IMR-90 (cell line): Measurements from ENCODE around the gene UNC93B1. TPM values are rescaled to one million over a fixed set of nuclear protein-coding genes. Genes with fewer than 3 reads are reported as not detected.

Experiments used
- ATAC-seq: fragments of 200-7000 bp; cut with Tn5 transposase; 2 replicates; pipeline ENCODE4 v1.9.1; 2020; ENCODE audit warnings: low read depth, mild to moderate bottlenecking, moderate library complexity
- BruUV-seq: library from RNA; stranded (reverse); fragments of 400-500 nt; replicated peaks from 2 replicates; lab custom pipeline; 2021; lab: Mats Ljungman, UMichigan
- CTCF ChIA-PET: fragments of 300-600 bp; formaldehyde crosslinking; extraction: SDS; loops from one replicate; lab custom pipeline; 2021; ENCODE audit warnings: antibody characterized with exemption; lab: Yijun Ruan, JAX
- POLR2A ChIA-PET: fragments of 300-600 bp; sonication (Branson Sonifier 250); formaldehyde crosslinking; loops from one replicate; lab custom pipeline; 2022; ENCODE audit warnings: antibody characterized with exemption; ENCODE audit not compliant: unreplicated experiment; lab: Charles Lee
- DNase-seq: peaks from one replicate; pipeline ENCODE4 v3.0.0; 2013
- H2AFZ ChIP-seq: replicated peaks from 2 replicates; pipeline ENCODE3; 2013; ENCODE audit warnings: low read length, mild to moderate bottlenecking; ENCODE audit not compliant: poor library complexity
- H2AK5ac ChIP-seq: 2 replicates; pipeline ENCODE4 v1.6.1; 2013; ENCODE audit warnings: low read depth, low read length, inconsistent platforms
- H2AK9ac ChIP-seq: replicated peaks from 2 replicates; pipeline ENCODE3; 2013; ENCODE audit warnings: mild to moderate bottlenecking, low read depth, low read length, moderate library complexity; ENCODE audit not compliant: poor library complexity
- H2BK120ac ChIP-seq: 2 replicates; pipeline ENCODE4 v1.6.1; 2013; ENCODE audit warnings: low read depth, low read length, inconsistent platforms
- H2BK15ac ChIP-seq: 3 replicates; pipeline ENCODE4 v1.6.1; 2013; ENCODE audit warnings: low read depth, low read length, inconsistent platforms
- H2BK20ac ChIP-seq: 2 replicates; pipeline ENCODE4 v1.6.1; 2013; ENCODE audit warnings: low read depth, mild to moderate bottlenecking, inconsistent platforms, low read length, moderate library complexity
- H2BK5ac ChIP-seq: 2 replicates; pipeline ENCODE4 v1.6.1; 2013; ENCODE audit warnings: mild to moderate bottlenecking, low read depth, low read length, inconsistent platforms; ENCODE audit not compliant: poor library complexity, severe bottlenecking
- H3K14ac ChIP-seq: replicated peaks from 2 replicates; pipeline ENCODE4 v1.6.1; 2013; ENCODE audit warnings: low read depth, low read length, inconsistent platforms
- H3K18ac ChIP-seq: 2 replicates; pipeline ENCODE4 v1.6.1; 2013; ENCODE audit warnings: low read depth, low read length, control low read depth
- H3K23ac ChIP-seq: 2 replicates; pipeline ENCODE4 v1.6.1; 2013; ENCODE audit warnings: low read depth, low read length, inconsistent platforms
- H3K27ac ChIP-seq: 2 replicates; pipeline ENCODE4 v1.5.1; 2013; ENCODE audit warnings: mild to moderate bottlenecking, control low read depth, low read length; ENCODE audit not compliant: insufficient read depth
- H3K27me3 ChIP-seq: 2 replicates; pipeline ENCODE4 v1.6.1; 2013; ENCODE audit warnings: low read length; ENCODE audit not compliant: control insufficient read depth, insufficient read depth
- H3K36me3 ChIP-seq: 2 replicates; pipeline ENCODE4 v1.6.1; 2013; ENCODE audit warnings: low read length, mixed read lengths; ENCODE audit not compliant: control insufficient read depth, insufficient read depth
- H3K4ac ChIP-seq: 2 replicates; pipeline ENCODE4 v1.6.1; 2013; ENCODE audit warnings: low read depth, low read length, inconsistent platforms
- H3K4me1 ChIP-seq: 2 replicates; pipeline ENCODE4 v1.6.1; 2013; ENCODE audit warnings: low read length, mixed read lengths; ENCODE audit not compliant: control insufficient read depth, insufficient read depth
- H3K4me2 ChIP-seq: 2 replicates; pipeline ENCODE4 v1.6.1; 2013; ENCODE audit warnings: low read depth, mild to moderate bottlenecking, control low read depth, low read length, moderate library complexity
- H3K4me3 ChIP-seq: 2 replicates; pipeline ENCODE4 v1.5.1; 2013; ENCODE audit warnings: low read depth, mild to moderate bottlenecking, control low read depth, low read length, moderate library complexity; ENCODE audit not compliant: insufficient read depth
- H3K56ac ChIP-seq: 2 replicates; pipeline ENCODE4 v1.6.1; 2013; ENCODE audit warnings: low read length, inconsistent platforms; ENCODE audit not compliant: insufficient read depth; ENCODE audit errors: extremely low read depth
- H3K79me1 ChIP-seq, 2 experiments: 2 replicates each; pipeline ENCODE4 v1.6.1; 2013; ENCODE audit warnings: low read length in 2 of 2, inconsistent platforms in 1 of 2, low read depth in 1 of 2
- H3K9ac ChIP-seq: 2 replicates; pipeline ENCODE4 v1.6.1; 2013; ENCODE audit warnings: low read depth, low read length, control low read depth
- H3K9me1 ChIP-seq: 2 replicates; pipeline ENCODE4 v1.6.1; 2013; ENCODE audit warnings: low read length, inconsistent platforms; ENCODE audit not compliant: insufficient read depth
- H3K9me3 ChIP-seq: 2 replicates; pipeline ENCODE4 v1.6.1; 2013; ENCODE audit warnings: low read length; ENCODE audit not compliant: control insufficient read depth, insufficient read depth
- H4K20me1 ChIP-seq: 2 replicates; pipeline ENCODE4 v1.6.1; 2013; ENCODE audit warnings: low read length, inconsistent platforms; ENCODE audit not compliant: insufficient read depth
- H4K5ac ChIP-seq: 2 replicates; pipeline ENCODE4 v1.6.1; 2013; ENCODE audit warnings: mild to moderate bottlenecking, low read depth, low read length, control low read depth
- H4K8ac ChIP-seq, 2 experiments: 2 replicates each; pipeline ENCODE4 v1.6.1; 2013; ENCODE audit warnings: low read depth in 2 of 2, low read length in 2 of 2, control low read depth in 1 of 2, inconsistent platforms in 1 of 2
- H4K91ac ChIP-seq: 2 replicates; pipeline ENCODE4 v1.6.1; 2013; ENCODE audit warnings: low read depth, low read length, inconsistent platforms; ENCODE audit not compliant: insufficient read depth
- BHLHE40 ChIP-seq: fragments of 150-350 bp; IDR thresholded peaks from 2 replicates; pipeline ENCODE4 v1.6.1; 2016; ENCODE audit warnings: mild to moderate bottlenecking, low read depth, low read length
- CTCF ChIP-seq: conservative IDR thresholded peaks from 2 replicates; pipeline ENCODE4 v1.5.1; 2012; ENCODE audit warnings: mild to moderate bottlenecking, low read depth, low read length, improper control_type of control experiment
- ELK1 ChIP-seq: fragments of 150-350 bp; IDR thresholded peaks from 2 replicates; pipeline ENCODE4 v1.6.1; 2016; ENCODE audit warnings: low read depth, mild to moderate bottlenecking, low read length, moderate library complexity, borderline replicate concordance
- FOS ChIP-seq: fragments of 150-350 bp; IDR thresholded peaks from 2 replicates; pipeline ENCODE4 v1.6.1; 2016; ENCODE audit warnings: low read depth, low read length
- MAFK ChIP-seq: IDR thresholded peaks from 2 replicates; pipeline ENCODE4 v1.6.1; 2012; ENCODE audit warnings: low read depth, low read length, improper control_type of control experiment
- MXI1 ChIP-seq: IDR thresholded peaks from 2 replicates; pipeline ENCODE4 v1.6.1; 2012; ENCODE audit warnings: low read depth, mild to moderate bottlenecking, low read length, moderate library complexity, borderline replicate concordance
- POLR2A ChIP-seq: IDR thresholded peaks from 2 replicates; pipeline ENCODE4 v1.6.1; 2012; ENCODE audit warnings: mild to moderate bottlenecking, low read depth, low read length
- RCOR1 ChIP-seq: IDR thresholded peaks from 2 replicates; pipeline ENCODE4 v1.6.1; 2012; ENCODE audit warnings: mild to moderate bottlenecking, low read length, improper control_type of control experiment; ENCODE audit not compliant: insufficient replicate concordance
- RFX5 ChIP-seq: IDR thresholded peaks from 2 replicates; pipeline ENCODE4 v1.8.0; 2012; ENCODE audit warnings: low read depth, mild to moderate bottlenecking, low read length, moderate library complexity
- USF2 ChIP-seq: fragments of 150-350 bp; IDR thresholded peaks from 2 replicates; pipeline ENCODE4 v1.6.1; 2017; ENCODE audit warnings: mild to moderate bottlenecking, antibody characterized with exemption, low read length, low read depth
- WGBS, 2 experiments: methylation state at CpG; one replicate each; pipeline versions ENCODE4 v1.1.5 to v1.1.7; 2013; ENCODE audit warnings: missing lambda C conversion rate in 2 of 2; ENCODE audit not compliant: insufficient read length in 1 of 2; ENCODE audit errors: extremely low coverage in 2 of 2; 5-methylcytosine and 5-hydroxymethylcytosine counted together
- dilution Hi-C: fragments of 300-500 bp; cut with HindIII; formaldehyde crosslinking; loops from one replicate; pipeline ENCODE4 v1.14.3; 2018; ENCODE audit warnings: low sequenced_read_pairs; ENCODE audit not compliant: unreplicated experiment
- in situ Hi-C: fragments of 300-500 bp; cut with MboI; formaldehyde crosslinking; loops from 3 replicates; pipeline ENCODE4 v1.14.3; 2019; ENCODE audit warnings: low sequenced_read_pairs, inconsistent platforms, mixed read lengths
- intact Hi-C: fragments of 100-400 bp; cut with micrococcal nuclease; formaldehyde crosslinking; loops from 2 replicates; pipeline ENCODE4 v1.10.0; 2022
- polyA plus RNA-seq, 3 experiments: library from polyadenylated mRNA; depleted of rRNA; stranded (reverse); fragments of >200 nt; gene quantifications; 2 replicates each; pipeline ENCODE4 v1.2.3, GENCODE V29; 2012; ENCODE audit warnings: low replicate concordance in 1 of 3
- total RNA-seq: library from RNA; depleted of rRNA; stranded (reverse); fragments of >200 nt; gene quantifications from 2 replicates; pipeline ENCODE4 v1.2.3, GENCODE V29; 2012

Gene UNC93B1
- total and polyA plus RNA-seq, 2 of the 4 experiments (the other 2 are of a cell fraction) = 10.9 to 19.2 TPM

- no peak for DNase-seq
- Histone ChIP-seq H3K9ac (no peak overlapping the region), H3K27me3 (no peaks in the 10 kb centered on the region), H2BK5ac (no peak overlapping the region), H3K9me3 (no peaks in the 10 kb centered on the region), H4K20me1 (no peaks in the 10 kb centered on the region), H4K91ac (no peak overlapping the region), H3K79me1 (peaks cover 14 to 28% of the 10 kb centered on the region in 2 experiments; a peak in 2 of 4 replicates), H4K8ac (no peak overlapping the region), H2BK120ac (no peak overlapping the region), H2BK15ac (no peak overlapping the region), H2AK9ac (no peak overlapping the region), H3K56ac (no peak overlapping the region), H3K36me3 (peaks cover 26% of the 10 kb centered on the region), H2AFZ (no peak overlapping the region), H3K18ac (no peak overlapping the region), H3K4me3 (no peak overlapping the region), H3K4ac (no peak overlapping the region), H3K4me2 (no peak overlapping the region), H2BK20ac (no peak overlapping the region), H4K5ac (no peak overlapping the region), H3K9me1 (peaks cover 7% of the 10 kb centered on the region), H2AK5ac (no peak overlapping the region), H3K27ac (no peak overlapping the region), H3K4me1 (peaks cover 25% of the 10 kb centered on the region), H3K23ac (no peak overlapping the region), H3K14ac (no peak overlapping the region)
- in situ Hi-C loops (no loop called here), dilution Hi-C loops (no loop called here), intact Hi-C loops (no loop called here)
- BruUV-seq = no TSS peak
- ChIA-PET POLR2A (no interaction called here), CTCF (no interaction called here)
- WGBS, 2 experiments = no CpG with 5 or more reads among the region's 5 CpGs
- ATAC-seq = no peak
- TF ChIP-seq FOS = no peak
- TF ChIP-seq POLR2A = no peak
- no peak for TF ChIP-seq ELK1
- TF ChIP-seq MXI1 = no peak
- TF ChIP-seq BHLHE40 = no peak
- no peak for TF ChIP-seq CTCF
- no peak for TF ChIP-seq MAFK
- TF ChIP-seq RFX5 = no peak
- TF ChIP-seq USF2 = no peak
- TF ChIP-seq RCOR1 = no peak
These were observed 20.6 kb upstream of the UNC93B1 start for GRCh38 chr11:68024508-68024907.
